B cell (primary cell): ENCODE results near the gene ZNF564. TPM values are rescaled to one million over a fixed set of nuclear protein-coding genes. Genes with fewer than 3 reads are reported as not detected.

Experiments used
- ATAC-seq: fragments of 200-7000 bp; cut with Tn5 transposase; one replicate; pipeline ENCODE4 v1.10.0; 2021; ENCODE audit warnings: low read depth, mild to moderate bottlenecking, moderate number of reproducible peaks, moderate library complexity
- CTCF ChIA-PET: fragments of 350-600 bp; sonication (Branson Sonifier 250); formaldehyde crosslinking; loops from one replicate; lab custom pipeline; 2021; ENCODE audit warnings: antibody characterized with exemption, inconsistent platforms; lab: Charles Lee
- POLR2A ChIA-PET: fragments of 350-600 bp; sonication (Branson Sonifier 250); formaldehyde crosslinking; loops from one replicate; lab custom pipeline; 2021; ENCODE audit warnings: antibody characterized with exemption; lab: Charles Lee
- DNase-seq: peaks from one replicate; pipeline ENCODE4 v3.0.0; 2013
- H2AFZ ChIP-seq: 2 replicates; pipeline ENCODE4 v1.6.1; 2012; ENCODE audit warnings: mild to moderate bottlenecking, low read depth, low read length; ENCODE audit not compliant: insufficient read depth, poor library complexity, severe bottlenecking
- H3K27ac ChIP-seq, 2 donors: 1 replicate in 1 of 2; 2 replicates in 1 of 2; pipeline ENCODE4 v1.5.1; 2012 to 2013; ENCODE audit warnings: low read length in 2 of 2, mild to moderate bottlenecking in 2 of 2, moderate library complexity in 1 of 2
- H3K27me3 ChIP-seq, 4 experiments: fragments of 200-600 bp in 1 of 4; sonication (generic) in 1 of 4; replicated peaks in 1 of 4; 1 replicate in 2 of 4; 2 replicates in 2 of 4; pipeline versions ENCODE4 v1.6.1 to v1.7.0; 2013 to 2016; ENCODE audit warnings: low read length in 3 of 4, mild to moderate bottlenecking in 2 of 4, mixed read lengths in 1 of 4, moderate library complexity in 1 of 4; ENCODE audit not compliant: insufficient read depth in 4 of 4, control insufficient read depth in 3 of 4; ENCODE audit errors: control extremely low read depth in 1 of 4
- H3K36me3 ChIP-seq, 2 experiments: replicated peaks in 1 of 2; 1 replicate in 1 of 2; 2 replicates in 1 of 2; pipeline versions ENCODE4 v1.6.1 to v1.7.1; 2013; ENCODE audit warnings: low read length in 1 of 2; ENCODE audit not compliant: insufficient read depth in 2 of 2, control insufficient read depth in 1 of 2; ENCODE audit errors: control extremely low read depth in 1 of 2, extremely low read depth in 1 of 2
- H3K4me1 ChIP-seq, 2 donors: fragments of 200-600 bp in 1 of 2; sonication (generic) in 1 of 2; 1 replicate in 1 of 2; 2 replicates in 1 of 2; pipeline versions ENCODE4 v1.5.1 to v1.6.1; 2013 to 2017; ENCODE audit warnings: low read length in 2 of 2; ENCODE audit not compliant: control insufficient read depth in 2 of 2, insufficient read depth in 2 of 2
- H3K4me2 ChIP-seq: replicated peaks from 2 replicates; pipeline ENCODE3; 2012; ENCODE audit warnings: mild to moderate bottlenecking, low read depth, low read length; ENCODE audit not compliant: poor library complexity, severe bottlenecking
- H3K4me3 ChIP-seq, 5 experiments: fragments of 200-600 bp in 1 of 5; sonication (generic) in 1 of 5; 1 replicate in 3 of 5; 2 replicates in 2 of 5; pipeline versions ENCODE4 v1.5.1 to v1.7.0; 2011 to 2016; ENCODE audit warnings: low read length in 4 of 5, mild to moderate bottlenecking in 4 of 5, low read depth in 2 of 5, control low read depth in 1 of 5, moderate library complexity in 1 of 5; ENCODE audit not compliant: insufficient read depth in 1 of 5; ENCODE audit errors: control extremely low read depth in 1 of 5, extremely low read depth in 1 of 5
- H3K79me2 ChIP-seq: fragments of 200-600 bp; sonication (generic); one replicate; pipeline ENCODE4 v1.6.0; 2016; ENCODE audit warnings: low read length; ENCODE audit not compliant: control insufficient read depth, insufficient read depth
- H3K9ac ChIP-seq: fragments of 200-600 bp; sonication (generic); 2 replicates; pipeline ENCODE4 v1.6.1; 2017; ENCODE audit warnings: mild to moderate bottlenecking, low read length, moderate library complexity
- H3K9me3 ChIP-seq, 3 donors: one replicate each; pipeline versions ENCODE4 v1.6.1 to v1.7.1; 2013; ENCODE audit warnings: low read length in 2 of 3; ENCODE audit not compliant: control insufficient read depth in 2 of 3, insufficient read depth in 1 of 3; ENCODE audit errors: control extremely low read depth in 1 of 3
- H4K20me1 ChIP-seq: 2 replicates; pipeline ENCODE4 v1.6.0; 2012; ENCODE audit warnings: mild to moderate bottlenecking, low read length; ENCODE audit not compliant: insufficient read depth, control insufficient read depth, poor library complexity, severe bottlenecking
- H3K27ac Mint-ChIP-seq: one replicate; pipeline ENCODE4 v1.8.0; 2021; ENCODE audit warnings: mixed read lengths
- H3K27me3 Mint-ChIP-seq: one replicate; pipeline ENCODE4 v1.8.0; 2021; ENCODE audit warnings: mixed read lengths
- H3K4me1 Mint-ChIP-seq: one replicate; pipeline ENCODE4 v1.8.0; 2021; ENCODE audit warnings: mixed read lengths
- H3K4me3 Mint-ChIP-seq: one replicate; pipeline ENCODE4 v1.8.0; 2021; ENCODE audit warnings: mixed read lengths
- H3K9me3 Mint-ChIP-seq: one replicate; pipeline ENCODE4 v1.8.0; 2022; ENCODE audit warnings: mixed read lengths; ENCODE audit not compliant: insufficient read depth
- EZH2 ChIP-seq: IDR thresholded peaks from 2 replicates; pipeline ENCODE4 v1.6.1; 2012; ENCODE audit warnings: borderline replicate concordance, low read depth, mild to moderate bottlenecking, moderate library complexity, low read length; ENCODE audit not compliant: insufficient read depth, poor library complexity, severe bottlenecking
- WGBS: methylation state at CpG from one replicate; pipeline ENCODE4 v1.1.5; 2013; ENCODE audit warnings: missing lambda C conversion rate; ENCODE audit not compliant: insufficient coverage; 5-methylcytosine and 5-hydroxymethylcytosine counted together
- intact Hi-C: fragments of 100-400 bp; cut with micrococcal nuclease; formaldehyde crosslinking; loops from one replicate; pipeline ENCODE4 v1.10.0; 2022
- polyA plus RNA-seq: library from polyadenylated mRNA; depleted of rRNA; stranded (reverse); fragments of >200 nt; gene quantifications from 2 replicates; pipeline ENCODE4 v1.2.3, GENCODE V29; 2012
- total RNA-seq, 2 donors: library from RNA; stranded (reverse); fragments of 120-200 nt in 1 of 2; gene quantifications; 1 replicate in 1 of 2; 2 replicates in 1 of 2; pipeline versions ENCODE4 v1.2.3 to v1.2.4, GENCODE V29; 2013 to 2022
- TF ChIP-seq, protein P1 (sequence below): fragments of 200-600 bp; IDR thresholded peaks from one replicate; pipeline ENCODE4 v1.8.0; 2022; ENCODE audit warnings: antibody characterized with exemption, mild to moderate bottlenecking

Gene ZNF564
- total and polyA plus RNA-seq, 2 donors (not counting 1 experiment from before 2014, with no cell fraction given): 2.8 to 31.8 TPM

DNA sequence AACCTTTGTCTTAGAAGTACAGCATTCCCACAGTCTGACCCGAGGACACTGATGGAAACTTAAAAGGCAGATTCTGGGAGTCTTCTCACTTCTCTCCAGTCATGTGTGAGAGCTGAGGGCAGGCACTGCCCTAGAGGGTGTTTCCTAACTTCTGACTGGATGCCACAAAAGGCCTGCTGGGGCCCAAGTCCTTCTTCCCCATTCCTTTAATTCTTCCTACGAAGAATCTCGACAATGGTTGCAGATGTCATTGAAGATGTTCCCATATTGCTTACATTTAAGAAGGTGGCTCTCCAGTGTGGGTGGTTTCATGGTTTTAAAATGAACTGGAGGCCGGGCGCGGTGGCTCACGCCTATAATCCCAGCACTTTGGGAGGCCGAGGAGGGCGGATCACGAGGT is 27.4 kb upstream of the ZNF564 start:
- Histone ChIP-seq H3K27me3 (no peaks in the 10 kb centered on the region), H3K4me2 (no peak overlapping the region), H4K20me1 (no peaks in the 10 kb centered on the region), H3K36me3 (peaks cover 19 to 36% of the 10 kb centered on the region in 2 experiments), H3K4me3 (no peak overlapping the region), H3K9ac (no peak overlapping the region), H2AFZ (no peak overlapping the region), H3K79me2 (peaks cover 10% of the 10 kb centered on the region), H3K27ac (no peak overlapping the region), H3K9me3 (peaks cover 3 to 17% (median 14%) of the 10 kb centered on the region in 3 donors), H3K4me1 (peaks cover 18 to 20% of the 10 kb centered on the region in 2 donors)
- H3K9me3 Mint-ChIP-seq: peaks cover 4% of the 10 kb centered on the region
- no peak for DNase-seq
- ChIA-PET CTCF (interaction anchor here (1.0 kb wide), 1 partner anchor 9 kb away, joined by 4 read pairs; no protein-coding TSS in a partner anchor), POLR2A (no interaction called here)
- WGBS: no CpG with 5 or more reads among the region's 10 CpGs
- no peak overlapping the region for H3K4me3 Mint-ChIP-seq
- no peak overlapping the region for H3K27ac Mint-ChIP-seq
- H3K27me3 Mint-ChIP-seq: no peaks in the 10 kb centered on the region
- intact Hi-C loops: no loop called here
- ATAC-seq: no peak
- peaks cover 20% of the 10 kb centered on the region for H3K4me1 Mint-ChIP-seq
- no peak for TF ChIP-seq EZH2

DNA sequence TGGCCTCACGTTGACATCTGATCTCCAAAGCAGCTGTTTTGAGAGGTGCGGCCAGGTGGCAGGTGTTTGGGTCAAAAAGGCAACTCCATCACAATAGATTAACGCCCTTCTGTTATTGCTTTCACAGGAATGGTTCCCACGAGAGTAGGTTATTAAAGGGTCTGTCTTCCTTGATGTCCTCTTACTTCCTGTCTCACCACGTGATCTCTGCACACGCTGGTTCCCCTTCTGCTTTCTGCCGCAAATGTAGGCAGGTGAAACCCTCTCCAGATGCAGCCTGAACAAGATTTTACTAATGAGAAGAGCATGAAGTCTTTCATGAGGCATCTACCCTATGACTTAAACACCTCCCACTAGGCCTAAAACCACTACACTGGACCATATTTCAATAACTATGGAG is 22.8 kb upstream of the ZNF564 start:
- Histone ChIP-seq H3K27me3 (no peaks in the 10 kb centered on the region), H3K27ac (peak overlapping the region; percentile 77 to 85), H3K4me1 (peaks cover 31 to 43% of the 10 kb centered on the region in 2 donors), H2AFZ (peak overlapping the region; percentile 25), H3K79me2 (peaks cover 3% of the 10 kb centered on the region), H3K36me3 (peaks cover 0 to 4% of the 10 kb centered on the region in 2 experiments), H3K4me3 (peak overlapping the region in 2 of 5 experiments; percentile 17 to 21), H4K20me1 (no peaks in the 10 kb centered on the region), H3K9me3 (peaks cover 0 to 9% (median 0%) of the 10 kb centered on the region in 3 donors), H3K4me2 (peak overlapping the region; percentile 59), H3K9ac (peak overlapping the region; percentile 38)
- DNase-seq (peak; percentile 85), ATAC-seq (peak; percentile 94)
- TF ChIP-seq, protein P1, sequence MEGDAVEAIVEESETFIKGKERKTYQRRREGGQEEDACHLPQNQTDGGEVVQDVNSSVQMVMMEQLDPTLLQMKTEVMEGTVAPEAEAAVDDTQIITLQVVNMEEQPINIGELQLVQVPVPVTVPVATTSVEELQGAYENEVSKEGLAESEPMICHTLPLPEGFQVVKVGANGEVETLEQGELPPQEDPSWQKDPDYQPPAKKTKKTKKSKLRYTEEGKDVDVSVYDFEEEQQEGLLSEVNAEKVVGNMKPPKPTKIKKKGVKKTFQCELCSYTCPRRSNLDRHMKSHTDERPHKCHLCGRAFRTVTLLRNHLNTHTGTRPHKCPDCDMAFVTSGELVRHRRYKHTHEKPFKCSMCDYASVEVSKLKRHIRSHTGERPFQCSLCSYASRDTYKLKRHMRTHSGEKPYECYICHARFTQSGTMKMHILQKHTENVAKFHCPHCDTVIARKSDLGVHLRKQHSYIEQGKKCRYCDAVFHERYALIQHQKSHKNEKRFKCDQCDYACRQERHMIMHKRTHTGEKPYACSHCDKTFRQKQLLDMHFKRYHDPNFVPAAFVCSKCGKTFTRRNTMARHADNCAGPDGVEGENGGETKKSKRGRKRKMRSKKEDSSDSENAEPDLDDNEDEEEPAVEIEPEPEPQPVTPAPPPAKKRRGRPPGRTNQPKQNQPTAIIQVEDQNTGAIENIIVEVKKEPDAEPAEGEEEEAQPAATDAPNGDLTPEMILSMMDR: no peak
- TF ChIP-seq EZH2: no peak
- H3K9me3 Mint-ChIP-seq: no peaks in the 10 kb centered on the region
- H3K27ac Mint-ChIP-seq: peak overlapping the region; percentile 88
- ChIA-PET POLR2A (interaction anchor here (0.6 to 0.7 kb wide), 3 partner anchors 44 to 78 kb away, joined by 3 to 8 read pairs (median 6); no protein-coding TSS in a partner anchor), CTCF (interaction anchor here (0.6 to 2.5 kb wide), 9 partner anchors 10 to 437 kb away, joined by 3 to 7 read pairs (median 4); partner anchors contain the start of genes ZNF490 and ZNF791)
- intact Hi-C loops: loop anchor here (1.0 kb wide), 2 partner anchors 23 to 39 kb away; partner anchors contain the start of gene ZNF564
- peak overlapping the region; percentile 61 for H3K4me3 Mint-ChIP-seq
- H3K27me3 Mint-ChIP-seq: no peaks in the 10 kb centered on the region
- WGBS: 0% methylated on average over 2 of the region's 7 CpGs
- peaks cover 35% of the 10 kb centered on the region for H3K4me1 Mint-ChIP-seq
